CD14-positive monocyte (primary cell): ENCODE results near the gene H6PD. TPM values are rescaled to one million over a fixed set of nuclear protein-coding genes. Genes with fewer than 3 reads are reported as not detected.

Source experiments
- DNase-seq, 3 donors: peaks; one replicate each; pipeline ENCODE4 v3.0.0-alpha.2; 2011 to 2022
- H2AFZ ChIP-seq: 2 replicates; pipeline ENCODE4 v1.6.0; 2012; ENCODE audit warnings: mild to moderate bottlenecking, low read depth, low read length, inconsistent platforms; ENCODE audit not compliant: insufficient read depth, poor library complexity, severe bottlenecking
- H3K27ac ChIP-seq, 2 donors: 1 replicate in 1 of 2; 2 replicates in 1 of 2; pipeline ENCODE4 v1.5.1; 2012 to 2013; ENCODE audit warnings: low read length in 2 of 2, control low read depth in 1 of 2, inconsistent platforms in 1 of 2, low read depth in 1 of 2, mild to moderate bottlenecking in 1 of 2
- H3K27me3 ChIP-seq, 2 donors: one replicate each; pipeline versions ENCODE4 v1.6.0 to v1.6.1; 2011 to 2013; ENCODE audit warnings: low read length in 2 of 2; ENCODE audit not compliant: control insufficient read depth in 2 of 2, insufficient read depth in 2 of 2
- H3K36me3 ChIP-seq, 2 donors: replicated peaks in 1 of 2; 1 replicate in 1 of 2; 2 replicates in 1 of 2; pipeline versions ENCODE4 v1.5.1 to v1.6.1; 2012 to 2013; ENCODE audit warnings: low read length in 2 of 2, control low read depth in 1 of 2, inconsistent platforms in 1 of 2, mild to moderate bottlenecking in 1 of 2; ENCODE audit not compliant: insufficient read depth in 2 of 2, control insufficient read depth in 1 of 2
- H3K4me1 ChIP-seq, 2 donors: 1 replicate in 1 of 2; 2 replicates in 1 of 2; pipeline versions ENCODE4 v1.5.1 to v1.6.1; 2012 to 2013; ENCODE audit warnings: low read length in 2 of 2, control low read depth in 1 of 2, inconsistent platforms in 1 of 2, mild to moderate bottlenecking in 1 of 2, moderate library complexity in 1 of 2; ENCODE audit not compliant: insufficient read depth in 2 of 2, control insufficient read depth in 1 of 2
- H3K4me2 ChIP-seq: replicated peaks from 2 replicates; pipeline ENCODE3; 2012; ENCODE audit warnings: low read length, moderate library complexity, mild to moderate bottlenecking; ENCODE audit not compliant: poor library complexity, severe bottlenecking; ENCODE audit errors: extremely low read depth
- H3K4me3 ChIP-seq, 3 experiments: fragments of 200-600 bp in 1 of 3; sonication (generic) in 1 of 3; replicated peaks in 1 of 3; 1 replicate in 2 of 3; 2 replicates in 1 of 3; pipeline ENCODE4 v1.5.1; 2011 to 2013; ENCODE audit warnings: low read length in 3 of 3, mild to moderate bottlenecking in 3 of 3, control low read depth in 2 of 3, low read depth in 2 of 3, inconsistent platforms in 1 of 3, moderate library complexity in 1 of 3
- H3K79me2 ChIP-seq: 2 replicates; pipeline ENCODE4 v1.6.0; 2012; ENCODE audit warnings: mild to moderate bottlenecking, control low read depth, inconsistent platforms, low read length, moderate library complexity; ENCODE audit not compliant: insufficient read depth
- H3K9ac ChIP-seq: 2 replicates; pipeline ENCODE4 v1.6.0; 2017; ENCODE audit warnings: low read length, mild to moderate bottlenecking; ENCODE audit not compliant: insufficient read depth, poor library complexity, severe bottlenecking
- H3K9me3 ChIP-seq, 2 donors: replicated peaks in 1 of 2; 1 replicate in 1 of 2; 2 replicates in 1 of 2; pipeline versions ENCODE4 v1.5.1 to v1.6.1; 2012 to 2013; ENCODE audit warnings: low read length in 2 of 2, control low read depth in 1 of 2; ENCODE audit not compliant: control insufficient read depth in 1 of 2, insufficient read depth in 1 of 2
- H4K20me1 ChIP-seq: 2 replicates; pipeline ENCODE4 v1.6.0; 2012; ENCODE audit warnings: mild to moderate bottlenecking, low read length, control low read depth, moderate library complexity; ENCODE audit not compliant: insufficient read depth
- H3K27ac Mint-ChIP-seq, 7 donors: one replicate each; pipeline ENCODE4 v1.8.0; 2020; ENCODE audit warnings: mild to moderate bottlenecking in 7 of 7, mixed read lengths in 7 of 7, moderate library complexity in 6 of 7, inconsistent platforms in 2 of 7
- H3K27me3 Mint-ChIP-seq, 3 donors: one replicate each; pipeline ENCODE4 v1.8.0; 2021 to 2022; ENCODE audit warnings: low read depth in 3 of 3, mild to moderate bottlenecking in 3 of 3, mixed read lengths in 3 of 3, moderate library complexity in 3 of 3, inconsistent platforms in 1 of 3
- H3K36me3 Mint-ChIP-seq, 2 donors: one replicate each; pipeline ENCODE4 v1.8.0; 2020; ENCODE audit warnings: mixed read lengths in 2 of 2, inconsistent platforms in 1 of 2, mild to moderate bottlenecking in 1 of 2
- H3K4me1 Mint-ChIP-seq: one replicate; pipeline ENCODE4 v1.8.0; 2020; ENCODE audit warnings: mild to moderate bottlenecking, mixed read lengths
- H3K4me3 Mint-ChIP-seq, 2 donors: one replicate each; pipeline ENCODE4 v1.8.0; 2020; ENCODE audit warnings: mild to moderate bottlenecking in 2 of 2, mixed read lengths in 2 of 2, moderate library complexity in 1 of 2
- H3K9me3 Mint-ChIP-seq, 7 donors: one replicate each; pipeline ENCODE4 v1.8.0; 2020 to 2022; ENCODE audit warnings: mixed read lengths in 7 of 7, mild to moderate bottlenecking in 6 of 7, moderate library complexity in 6 of 7, inconsistent platforms in 2 of 7
- WGBS: methylation state at CpG from one replicate; pipeline ENCODE4 v1.1.5; 2013; ENCODE audit warnings: missing lambda C conversion rate; ENCODE audit not compliant: insufficient coverage; 5-methylcytosine and 5-hydroxymethylcytosine counted together
- intact Hi-C, 2 donors: fragments of 100-400 bp; cut with micrococcal nuclease; formaldehyde crosslinking; loops; one replicate each; pipeline versions ENCODE4 v1.15.0 to v1.15.1; 2023
- polyA plus RNA-seq, 3 donors: library from polyadenylated mRNA; depleted of rRNA in 1 of 3; unstranded in 2 of 3; stranded (reverse) in 1 of 3; fragments of 300-500 nt in 2 of 3; fragments of >200 nt in 1 of 3; fragmentation: Illumina TruSeq in 2 of 3; gene quantifications; 1 replicate in 2 of 3; 2 replicates in 1 of 3; pipeline ENCODE4 v1.2.3, GENCODE V29; 2012 to 2021
- TF ChIP-seq, protein P1 (sequence below): fragments of 200-600 bp; IDR thresholded peaks from one replicate; pipeline ENCODE4 v1.8.0; 2022; ENCODE audit warnings: antibody characterized with exemption, mild to moderate bottlenecking

Gene H6PD
- polyA plus RNA-seq, 3 donors: 8.6 to 15.9 (median 11.4) TPM

DNA sequence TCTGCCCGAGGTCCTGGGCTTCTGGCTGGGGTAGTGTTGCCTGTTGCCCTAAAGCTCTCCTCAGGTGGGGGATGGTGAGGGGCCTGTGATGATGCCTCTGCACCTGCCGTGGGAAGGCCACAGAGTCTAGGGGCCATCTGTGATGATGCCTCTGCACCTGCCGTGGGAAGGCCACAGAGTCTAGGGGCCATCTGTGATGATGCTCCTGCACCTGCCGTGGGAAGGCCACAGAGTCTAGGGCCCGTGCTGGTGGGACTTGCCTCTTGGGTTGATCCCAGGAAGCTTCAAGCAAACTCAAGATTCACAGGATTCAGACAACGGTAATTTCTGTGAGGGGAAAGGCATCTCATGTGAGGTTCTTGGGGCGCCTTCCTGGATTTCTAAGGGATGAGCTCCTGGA, 75.4 kb downstream of the H6PD start:
- DNase-seq: no peak
- H3K79me2 ChIP-seq: no peaks in the 10 kb centered on the region
- H3K4me1 ChIP-seq: no peaks in the 10 kb centered on the region
- H3K4me1 Mint-ChIP-seq: no peaks in the 10 kb centered on the region
- no peak overlapping the region for H3K9ac ChIP-seq
- no peak overlapping the region for H3K27ac ChIP-seq
- H3K36me3 Mint-ChIP-seq: no peaks in the 10 kb centered on the region
- peaks cover 6 to 9% (median 6%) of the 10 kb centered on the region in 3 donors for H3K27me3 Mint-ChIP-seq
- no peaks in the 10 kb centered on the region for H3K36me3 ChIP-seq
- no peaks in the 10 kb centered on the region for H3K9me3 ChIP-seq
- no peak overlapping the region for H3K27ac Mint-ChIP-seq
- no peaks in the 10 kb centered on the region for H3K27me3 ChIP-seq
- H4K20me1 ChIP-seq: no peaks in the 10 kb centered on the region
- H3K4me2 ChIP-seq: no peak overlapping the region
- no peak overlapping the region for H3K4me3 ChIP-seq
- H3K9me3 Mint-ChIP-seq: no peaks in the 10 kb centered on the region
- TF ChIP-seq, protein P1, sequence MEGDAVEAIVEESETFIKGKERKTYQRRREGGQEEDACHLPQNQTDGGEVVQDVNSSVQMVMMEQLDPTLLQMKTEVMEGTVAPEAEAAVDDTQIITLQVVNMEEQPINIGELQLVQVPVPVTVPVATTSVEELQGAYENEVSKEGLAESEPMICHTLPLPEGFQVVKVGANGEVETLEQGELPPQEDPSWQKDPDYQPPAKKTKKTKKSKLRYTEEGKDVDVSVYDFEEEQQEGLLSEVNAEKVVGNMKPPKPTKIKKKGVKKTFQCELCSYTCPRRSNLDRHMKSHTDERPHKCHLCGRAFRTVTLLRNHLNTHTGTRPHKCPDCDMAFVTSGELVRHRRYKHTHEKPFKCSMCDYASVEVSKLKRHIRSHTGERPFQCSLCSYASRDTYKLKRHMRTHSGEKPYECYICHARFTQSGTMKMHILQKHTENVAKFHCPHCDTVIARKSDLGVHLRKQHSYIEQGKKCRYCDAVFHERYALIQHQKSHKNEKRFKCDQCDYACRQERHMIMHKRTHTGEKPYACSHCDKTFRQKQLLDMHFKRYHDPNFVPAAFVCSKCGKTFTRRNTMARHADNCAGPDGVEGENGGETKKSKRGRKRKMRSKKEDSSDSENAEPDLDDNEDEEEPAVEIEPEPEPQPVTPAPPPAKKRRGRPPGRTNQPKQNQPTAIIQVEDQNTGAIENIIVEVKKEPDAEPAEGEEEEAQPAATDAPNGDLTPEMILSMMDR: no peak
- no peak overlapping the region for H2AFZ ChIP-seq
- no peak overlapping the region for H3K4me3 Mint-ChIP-seq
- intact Hi-C loops: no loop called here
- 96% methylated on average over 6 of the region's 7 CpGs for WGBS

DNA sequence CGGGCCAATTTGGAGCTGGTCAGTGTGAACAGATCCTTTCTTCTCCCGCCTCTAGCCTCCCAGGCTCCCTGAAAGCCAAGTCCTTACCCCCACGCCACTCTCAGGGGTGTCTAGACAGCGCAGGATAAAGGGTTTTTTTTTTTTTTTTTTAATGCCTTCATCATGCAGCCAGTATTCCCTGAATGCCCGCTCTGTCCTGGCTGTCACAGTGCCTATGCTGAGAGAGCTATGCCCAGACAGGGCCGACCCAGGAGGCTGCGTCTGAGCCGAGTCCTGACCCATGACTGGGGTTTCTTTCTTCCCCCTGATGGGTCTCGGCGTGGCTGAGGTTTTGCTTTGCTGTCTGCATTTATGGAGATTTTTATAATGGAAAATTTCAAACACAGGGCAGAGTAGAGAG, 76.5 kb downstream of the H6PD start:
- no peaks in the 10 kb centered on the region for H3K27me3 ChIP-seq
- no peak overlapping the region for H2AFZ ChIP-seq
- H3K79me2 ChIP-seq: no peaks in the 10 kb centered on the region
- Mint-ChIP-seq H3K4me1 (no peaks in the 10 kb centered on the region), H3K9me3 (no peaks in the 10 kb centered on the region), H3K27ac (no peak overlapping the region), H3K27me3 (peaks cover 6 to 8% (median 8%) of the 10 kb centered on the region in 3 donors), H3K36me3 (no peaks in the 10 kb centered on the region), H3K4me3 (no peak overlapping the region)
- 90% methylated on average over 2 of the region's 10 CpGs for WGBS
- H3K27ac ChIP-seq: no peak overlapping the region
- no peaks in the 10 kb centered on the region for H3K36me3 ChIP-seq
- TF ChIP-seq, protein P1: no peak
- no peak overlapping the region for H3K4me3 ChIP-seq
- no peak overlapping the region for H3K9ac ChIP-seq
- no peak overlapping the region for H3K4me2 ChIP-seq
- no peak for DNase-seq
- no peaks in the 10 kb centered on the region for H3K4me1 ChIP-seq
- intact Hi-C loops: no loop called here
- H4K20me1 ChIP-seq: no peaks in the 10 kb centered on the region
- H3K9me3 ChIP-seq: no peaks in the 10 kb centered on the region
